ENCODE measurements around the gene GUCY1A2. TPM values are rescaled to one million over a fixed set of nuclear protein-coding genes. Genes with fewer than 3 reads are reported as not detected.
"Not testable (repeated sequence)": the region's sequence is repeated elsewhere in the genome, so short reads cannot be mapped to it uniquely, and the experiment has no call there.

The GUCY1A2 gene
- total and polyA plus RNA-seq, 2 donors from 2014 or later, result 0.75 to 16.1 TPM

DNA sequence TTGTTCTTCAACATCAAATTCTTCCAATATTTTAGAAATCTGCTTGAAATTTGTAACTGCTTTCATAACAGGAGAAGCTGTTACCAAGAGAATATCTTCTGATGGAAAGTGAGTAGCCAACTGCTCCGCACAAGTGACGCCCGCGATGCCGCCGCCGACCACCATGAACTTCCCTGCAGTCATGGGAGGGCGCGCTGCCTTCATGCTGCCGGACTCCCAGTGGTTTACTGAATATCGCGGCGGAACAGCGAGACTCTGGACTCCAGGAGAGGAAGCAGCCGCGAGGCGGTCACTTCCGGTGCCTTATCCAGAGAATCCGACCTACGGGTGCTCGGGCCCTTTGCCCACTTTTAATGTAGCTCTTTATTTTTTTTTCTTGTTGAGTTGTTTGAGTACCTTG is 190.6 kb downstream of the GUCY1A2 start:
- no peak overlapping the region for H3K9ac ChIP-seq (ENCODE audit: low read length in 3 of 3)
- H3K4me3 ChIP-seq (ENCODE audit: low read length in 3 of 3), result no peak overlapping the region
- no peaks in the 10 kb centered on the region for H3K9me3 ChIP-seq (ENCODE audit: control insufficient read depth in 2 of 3, insufficient read depth in 1 of 3, low read length in 3 of 3)
- intact Hi-C loops (cut with DNase I), result no loop called here
- peak in 1 of 5 donors; percentile 59 for DNase-seq
- no peak for FAIRE-seq
- H3K27me3 ChIP-seq (ENCODE audit: control insufficient read depth, insufficient read depth, low read length), result no peaks in the 10 kb centered on the region
- H3K4me1 ChIP-seq (ENCODE audit: control insufficient read depth in 2 of 3, insufficient read depth in 2 of 3, low read depth in 1 of 3, low read length in 3 of 3), result no peaks in the 10 kb centered on the region
- no peak overlapping the region for H3K27ac ChIP-seq (ENCODE audit: low read depth in 2 of 2, low read length in 2 of 2)
- TF ChIP-seq, protein P1, sequence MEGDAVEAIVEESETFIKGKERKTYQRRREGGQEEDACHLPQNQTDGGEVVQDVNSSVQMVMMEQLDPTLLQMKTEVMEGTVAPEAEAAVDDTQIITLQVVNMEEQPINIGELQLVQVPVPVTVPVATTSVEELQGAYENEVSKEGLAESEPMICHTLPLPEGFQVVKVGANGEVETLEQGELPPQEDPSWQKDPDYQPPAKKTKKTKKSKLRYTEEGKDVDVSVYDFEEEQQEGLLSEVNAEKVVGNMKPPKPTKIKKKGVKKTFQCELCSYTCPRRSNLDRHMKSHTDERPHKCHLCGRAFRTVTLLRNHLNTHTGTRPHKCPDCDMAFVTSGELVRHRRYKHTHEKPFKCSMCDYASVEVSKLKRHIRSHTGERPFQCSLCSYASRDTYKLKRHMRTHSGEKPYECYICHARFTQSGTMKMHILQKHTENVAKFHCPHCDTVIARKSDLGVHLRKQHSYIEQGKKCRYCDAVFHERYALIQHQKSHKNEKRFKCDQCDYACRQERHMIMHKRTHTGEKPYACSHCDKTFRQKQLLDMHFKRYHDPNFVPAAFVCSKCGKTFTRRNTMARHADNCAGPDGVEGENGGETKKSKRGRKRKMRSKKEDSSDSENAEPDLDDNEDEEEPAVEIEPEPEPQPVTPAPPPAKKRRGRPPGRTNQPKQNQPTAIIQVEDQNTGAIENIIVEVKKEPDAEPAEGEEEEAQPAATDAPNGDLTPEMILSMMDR (IDR thresholded peaks at IDR 0.05; ENCODE audit: borderline replicate concordance, extremely low read depth, insufficient read depth), result no peak
- no peaks in the 10 kb centered on the region for H3K36me3 ChIP-seq (ENCODE audit: control insufficient read depth in 2 of 3, insufficient read depth in 3 of 3, low read length in 3 of 3)

DNA sequence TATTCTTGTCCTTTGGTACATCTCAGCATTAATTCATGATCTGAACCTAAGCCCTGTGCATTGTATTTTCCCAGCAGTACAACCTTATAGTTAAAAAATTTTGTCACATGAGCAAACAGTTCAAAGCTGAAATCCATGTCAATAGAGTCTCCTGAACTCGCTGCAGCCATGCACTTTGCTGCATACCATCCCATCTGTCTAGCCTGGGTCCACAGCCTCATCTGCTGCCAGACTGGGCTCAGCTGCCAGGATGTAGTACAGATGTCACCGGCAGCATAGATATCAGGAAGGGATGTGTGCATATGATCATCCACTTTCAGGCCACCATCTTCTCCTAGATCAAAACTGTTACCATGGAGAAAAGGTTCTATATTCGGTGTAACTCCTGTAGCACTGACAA is 191.7 kb downstream of the GUCY1A2 start:
- intact Hi-C loops (cut with DNase I); H3K9ac ChIP-seq (ENCODE audit: low read length in 3 of 3); H3K27ac ChIP-seq (ENCODE audit: low read depth in 2 of 2, low read length in 2 of 2); FAIRE-seq; H3K27me3 ChIP-seq (ENCODE audit: control insufficient read depth, insufficient read depth, low read length); DNase-seq; H3K9me3 ChIP-seq (ENCODE audit: control insufficient read depth in 2 of 3, insufficient read depth in 1 of 3, low read length in 3 of 3); H3K4me3 ChIP-seq (ENCODE audit: low read length in 3 of 3); H3K36me3 ChIP-seq (ENCODE audit: control insufficient read depth in 2 of 3, insufficient read depth in 3 of 3, low read length in 3 of 3); H3K4me1 ChIP-seq (ENCODE audit: control insufficient read depth in 2 of 3, insufficient read depth in 2 of 3, low read depth in 1 of 3, low read length in 3 of 3): not testable (repeated sequence)

DNA sequence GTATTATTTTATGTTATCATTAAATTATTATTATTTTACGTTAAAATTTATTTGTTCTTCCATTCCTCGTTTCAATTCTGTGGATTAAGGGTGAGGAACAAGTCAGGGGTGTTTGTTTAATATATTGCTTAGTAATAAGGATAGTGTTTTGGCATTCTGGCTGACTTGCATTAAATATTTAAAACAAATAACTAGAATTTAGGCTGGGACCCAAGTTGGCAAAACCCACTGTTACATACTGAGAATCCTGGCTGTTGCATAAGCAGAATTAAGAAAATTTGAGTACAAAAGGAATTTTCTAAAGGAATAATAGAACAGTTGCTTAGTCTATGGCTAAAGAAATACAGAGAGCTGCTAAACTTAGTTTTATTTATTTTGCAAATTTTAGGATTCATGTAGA is 196.4 kb downstream of the GUCY1A2 start:
- Histone ChIP-seq H3K4me1 (ENCODE audit: control insufficient read depth in 2 of 3, insufficient read depth in 2 of 3, low read depth in 1 of 3, low read length in 3 of 3) (no peaks in the 10 kb centered on the region), H3K4me3 (ENCODE audit: low read length in 3 of 3) (no peak overlapping the region), H3K27ac (ENCODE audit: low read depth in 2 of 2, low read length in 2 of 2) (no peak overlapping the region), H3K9me3 (ENCODE audit: control insufficient read depth in 2 of 3, insufficient read depth in 1 of 3, low read length in 3 of 3) (no peaks in the 10 kb centered on the region), H3K36me3 (ENCODE audit: control insufficient read depth in 2 of 3, insufficient read depth in 3 of 3, low read length in 3 of 3) (no peaks in the 10 kb centered on the region), H3K27me3 (ENCODE audit: control insufficient read depth, insufficient read depth, low read length) (no peaks in the 10 kb centered on the region), H3K9ac (ENCODE audit: low read length in 3 of 3) (no peak overlapping the region)
- DNase-seq (no peak), FAIRE-seq (no peak)
- TF ChIP-seq, protein P1 (IDR thresholded peaks at IDR 0.05; ENCODE audit: borderline replicate concordance, extremely low read depth, insufficient read depth), result no peak
- intact Hi-C loops (cut with DNase I), result no loop called here

DNA sequence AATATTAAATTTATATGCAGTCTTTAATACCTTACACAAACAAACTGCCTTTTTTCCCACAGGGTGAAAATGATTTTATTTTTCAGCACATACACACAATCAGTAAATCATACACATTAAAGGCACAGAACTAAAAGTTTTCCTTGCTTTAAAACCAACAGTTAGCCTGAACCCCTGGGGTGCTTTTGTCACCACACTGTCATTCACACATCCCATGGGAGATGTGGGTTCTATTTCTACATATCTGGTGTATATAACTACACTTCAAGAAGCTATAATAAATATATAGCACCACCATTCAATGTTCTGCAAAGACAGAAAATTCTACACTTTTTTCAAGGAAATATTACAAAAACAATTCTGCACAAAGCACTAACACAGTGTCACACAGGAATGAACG is 197.0 kb downstream of the GUCY1A2 start:
- TF ChIP-seq, protein P1 (IDR thresholded peaks at IDR 0.05; ENCODE audit: borderline replicate concordance, extremely low read depth, insufficient read depth), result no peak
- no peak for FAIRE-seq

More for the DNA sequence above, 197.0 kb downstream of the GUCY1A2 start:
- Histone ChIP-seq H3K9ac (ENCODE audit: low read length in 3 of 3) (no peak overlapping the region), H3K36me3 (ENCODE audit: control insufficient read depth in 2 of 3, insufficient read depth in 3 of 3, low read length in 3 of 3) (no peaks in the 10 kb centered on the region), H3K27ac (ENCODE audit: low read depth in 2 of 2, low read length in 2 of 2) (no peak overlapping the region), H3K27me3 (ENCODE audit: control insufficient read depth, insufficient read depth, low read length) (no peaks in the 10 kb centered on the region), H3K4me1 (ENCODE audit: control insufficient read depth in 2 of 3, insufficient read depth in 2 of 3, low read depth in 1 of 3, low read length in 3 of 3) (no peaks in the 10 kb centered on the region), H3K4me3 (ENCODE audit: low read length in 3 of 3) (no peak overlapping the region), H3K9me3 (ENCODE audit: control insufficient read depth in 2 of 3, insufficient read depth in 1 of 3, low read length in 3 of 3) (no peaks in the 10 kb centered on the region)
- intact Hi-C loops (cut with DNase I), result no loop called here
- DNase-seq, result no peak
